ENCODE results near the gene ZNF700. TPM values are rescaled to one million over a fixed set of nuclear protein-coding genes. Genes with fewer than 3 reads are reported as not detected.
"Not testable (repeated sequence)": the region's sequence is repeated elsewhere in the genome, so short reads cannot be mapped to it uniquely, and the experiment has no call there.

The ZNF700 gene
- total RNA-seq, 4 donors from 2014 or later, result 31.5 to 37.8 (median 34.7) TPM

- H3K36me3 ChIP-seq, result peaks cover 6 to 96% (median 14%) of the 10 kb centered on the region in 3 donors
- no peak overlapping the region for H3K4me3 ChIP-seq
These were observed 19.7 kb downstream of the ZNF700 start for GRCh38 chr19:11944656-11945055.

GRCh38 chr19:11948646-11949045 is 23.7 kb downstream of the ZNF700 start:
- H3K9me3 ChIP-seq, result peaks cover 8 to 98% (median 57%) of the 10 kb centered on the region in 4 donors
- DNase-seq, result no peak
- H3K27ac ChIP-seq, result no peak overlapping the region
- no peaks in the 10 kb centered on the region for H3K27me3 ChIP-seq
- no peaks in the 10 kb centered on the region for H3K4me1 ChIP-seq
- TF ChIP-seq POLR2A (IDR thresholded peaks at IDR 0.05) (no peak), CTCF (IDR thresholded peaks at IDR 0.05) (no peak)
- H3K36me3 ChIP-seq, result peaks cover 6 to 79% (median 14%) of the 10 kb centered on the region in 3 donors
- H3K4me3 ChIP-seq, result no peak overlapping the region

More at GRCh38 chr19:11944656-11945055, 19.7 kb downstream of the ZNF700 start:
- DNase-seq, result no peak
- Histone ChIP-seq H3K4me1 (no peaks in the 10 kb centered on the region), H3K9me3 (peaks cover 6 to 96% (median 56%) of the 10 kb centered on the region in 4 donors), H3K27ac (no peak overlapping the region), H3K27me3 (no peaks in the 10 kb centered on the region)
- TF ChIP-seq POLR2A (IDR thresholded peaks at IDR 0.05) (no peak), CTCF (IDR thresholded peaks at IDR 0.05) (no peak)

GRCh38 chr19:11949201-11949600 is 24.3 kb downstream of the ZNF700 start:
- no peak for TF ChIP-seq CTCF (IDR thresholded peaks at IDR 0.05)
- TF ChIP-seq POLR2A (IDR thresholded peaks at IDR 0.05), result no peak
- Histone ChIP-seq H3K9me3 (peaks cover 8 to 97% (median 55%) of the 10 kb centered on the region in 4 donors), H3K36me3 (peaks cover 6 to 73% (median 14%) of the 10 kb centered on the region in 3 donors), H3K27me3 (no peaks in the 10 kb centered on the region), H3K4me3 (no peak overlapping the region), H3K27ac (no peak overlapping the region), H3K4me1 (no peaks in the 10 kb centered on the region)
- no peak for DNase-seq

- H3K4me1 ChIP-seq, H3K27ac ChIP-seq, H3K27me3 ChIP-seq, H3K4me3 ChIP-seq, DNase-seq: not testable (repeated sequence)
- peaks cover 6 to 69% (median 14%) of the 10 kb centered on the region in 3 donors for H3K36me3 ChIP-seq
- peaks cover 8 to 96% (median 54%) of the 10 kb centered on the region in 4 donors for H3K9me3 ChIP-seq
These were observed 24.7 kb downstream of the ZNF700 start for GRCh38 chr19:11949614-11950080.

GRCh38 chr19:11950312-11950711 is 25.4 kb downstream of the ZNF700 start:
- no peak for TF ChIP-seq POLR2A (IDR thresholded peaks at IDR 0.05)
- no peak for TF ChIP-seq CTCF (IDR thresholded peaks at IDR 0.05)
- no peak overlapping the region for H3K4me3 ChIP-seq
- H3K9me3 ChIP-seq, result peaks cover 8 to 94% (median 51%) of the 10 kb centered on the region in 4 donors
- no peak for DNase-seq
- H3K27ac ChIP-seq, result no peak overlapping the region
- no peaks in the 10 kb centered on the region for H3K27me3 ChIP-seq
- no peaks in the 10 kb centered on the region for H3K4me1 ChIP-seq
- H3K36me3 ChIP-seq, result peaks cover 6 to 62% (median 14%) of the 10 kb centered on the region in 3 donors

GRCh38 chr19:11963566-11964355 is 38.9 kb downstream of the ZNF700 start:
- H3K4me3 ChIP-seq, result no peak overlapping the region
- TF ChIP-seq CTCF (IDR thresholded peaks at IDR 0.05), result peak; percentile 62 to 88 (median 74)
- TF ChIP-seq POLR2A (IDR thresholded peaks at IDR 0.05), result no peak

More at GRCh38 chr19:11963566-11964355, 38.9 kb downstream of the ZNF700 start:
- H3K9me3 ChIP-seq, result no peaks in the 10 kb centered on the region
- H3K4me1 ChIP-seq, result peaks cover 0 to 18% (median 5%) of the 10 kb centered on the region in 4 donors
- no peaks in the 10 kb centered on the region for H3K36me3 ChIP-seq
- peak overlapping the region; percentile 86 to 95 (median 92) for H3K27ac ChIP-seq
- H3K27me3 ChIP-seq, result no peaks in the 10 kb centered on the region
- DNase-seq, result peak; percentile 73 to 90 (median 78)

Data from Peyer's patch (tissue), 4 donors.